Fibroblast of lung (primary cell): ENCODE data around the gene PIK3CA. TPM values are rescaled to one million over a fixed set of nuclear protein-coding genes. Genes with fewer than 3 reads are reported as not detected.

Experiments used
- DNase-seq, 2 donors: peaks; one replicate each; pipeline versions ENCODE4 v3.0.0 to v3.0.0-alpha.2; 2010; ENCODE audit warnings: low read depth in 2 of 2
- H2AFZ ChIP-seq: 2 replicates; pipeline ENCODE4 v1.5.1; 2012; ENCODE audit warnings: low read length, control low read depth, inconsistent platforms
- H3K27ac ChIP-seq: 2 replicates; pipeline ENCODE4 v1.5.1; 2011; ENCODE audit warnings: low read length, control low read depth; ENCODE audit not compliant: insufficient read depth
- H3K27me3 ChIP-seq: 2 replicates; pipeline ENCODE4 v1.5.1; 2011; ENCODE audit warnings: mild to moderate bottlenecking, low read length; ENCODE audit not compliant: control insufficient read depth, insufficient read depth
- H3K36me3 ChIP-seq: 2 replicates; pipeline ENCODE4 v1.5.1; 2011; ENCODE audit warnings: low read length; ENCODE audit not compliant: control insufficient read depth, insufficient read depth
- H3K4me1 ChIP-seq: 2 replicates; pipeline ENCODE4 v1.5.1; 2011; ENCODE audit warnings: low read length; ENCODE audit not compliant: control insufficient read depth, insufficient read depth; ENCODE audit errors: extremely low read depth
- H3K4me2 ChIP-seq: 2 replicates; pipeline ENCODE4 v1.5.1; 2011; ENCODE audit warnings: low read length, control low read depth; ENCODE audit not compliant: insufficient read depth; ENCODE audit errors: extremely low read depth
- H3K4me3 ChIP-seq, 4 experiments: fragments of 200-600 bp in 1 of 4; sonication (generic) in 1 of 4; replicated peaks in 1 of 4; 2 replicates each; pipeline ENCODE4 v1.5.1; 2011 to 2016; ENCODE audit warnings: low read length in 4 of 4, low read depth in 3 of 4, mild to moderate bottlenecking in 3 of 4, control low read depth in 2 of 4, inconsistent platforms in 1 of 4, mixed read lengths in 1 of 4; ENCODE audit not compliant: insufficient read depth in 1 of 4; ENCODE audit errors: control extremely low read depth in 1 of 4
- H3K79me2 ChIP-seq: 2 replicates; pipeline ENCODE4 v1.5.1; 2012; ENCODE audit warnings: mild to moderate bottlenecking, low read length, inconsistent platforms; ENCODE audit not compliant: control insufficient read depth, insufficient read depth
- H3K9ac ChIP-seq: 2 replicates; pipeline ENCODE4 v1.5.1; 2011; ENCODE audit warnings: mild to moderate bottlenecking, low read length, control low read depth; ENCODE audit not compliant: insufficient read depth
- H3K9me3 ChIP-seq: 2 replicates; pipeline ENCODE4 v1.5.1; 2012; ENCODE audit warnings: low read depth, low read length; ENCODE audit not compliant: control insufficient read depth, insufficient read depth
- H4K20me1 ChIP-seq: 2 replicates; pipeline ENCODE4 v1.5.1; 2011; ENCODE audit warnings: low read length; ENCODE audit not compliant: control insufficient read depth, insufficient read depth; ENCODE audit errors: extremely low read depth
- CTCF ChIP-seq, 2 donors: IDR thresholded peaks in 1 of 2; conservative IDR thresholded peaks in 1 of 2; 1 replicate in 1 of 2; 2 replicates in 1 of 2; pipeline ENCODE4 v1.5.1; 2011 to 2012; ENCODE audit warnings: low read length in 2 of 2, control low read depth in 1 of 2, inconsistent platforms in 1 of 2, low read depth in 1 of 2, mild to moderate bottlenecking in 1 of 2
- EZH2 ChIP-seq: IDR thresholded peaks from 2 replicates; pipeline ENCODE4 v1.5.1; 2012; ENCODE audit warnings: low read length, control low read depth, mild to moderate bottlenecking; ENCODE audit errors: missing control alignments
- polyA plus RNA-seq, 2 donors: library from polyadenylated mRNA; depleted of rRNA in 1 of 2; stranded (reverse) in 1 of 2; unstranded in 1 of 2; fragments of >200 nt; gene quantifications; 2 replicates each; pipeline ENCODE4 v1.2.1, GENCODE V29; 2011 to 2012; ENCODE audit warnings: missing spikeins in 1 of 2
- total RNA-seq: library from RNA; depleted of rRNA; stranded (reverse); fragments of >200 nt; gene quantifications from 2 replicates; pipeline ENCODE4 v1.2.1, GENCODE V29; 2014

The PIK3CA gene
- total and polyA plus RNA-seq, 2 donors (not counting 1 experiment from before 2014, with no cell fraction given) = 20.8 to 28.9 TPM

- DNase-seq = no peak
- Histone ChIP-seq H4K20me1 (no peaks in the 10 kb centered on the region), H3K36me3 (no peaks in the 10 kb centered on the region), H3K79me2 (peaks cover 4% of the 10 kb centered on the region), H3K27ac (no peak overlapping the region), H3K4me1 (peaks cover 2% of the 10 kb centered on the region), H3K9ac (no peak overlapping the region), H3K4me2 (no peak overlapping the region), H3K4me3 (no peak overlapping the region), H2AFZ (no peak overlapping the region), H3K27me3 (no peaks in the 10 kb centered on the region), H3K9me3 (no peaks in the 10 kb centered on the region)
- no peak for TF ChIP-seq CTCF (conservative IDR thresholded peaks at IDR 0.05 in 1 of 2, IDR thresholded peaks at IDR 0.05 in 1 of 2; ENCODE audit: low read depth in 1 of 2, low read length in 2 of 2)
Observed at GRCh38 chr3:179166561-179167201, 18.5 kb downstream of the PIK3CA start.

- Histone ChIP-seq H3K4me3 (no peak overlapping the region), H3K9ac (no peak overlapping the region), H3K79me2 (peaks cover 4% of the 10 kb centered on the region), H4K20me1 (no peaks in the 10 kb centered on the region), H2AFZ (no peak overlapping the region), H3K4me2 (no peak overlapping the region), H3K27ac (no peak overlapping the region), H3K4me1 (peaks cover 2% of the 10 kb centered on the region), H3K27me3 (no peaks in the 10 kb centered on the region), H3K9me3 (no peaks in the 10 kb centered on the region), H3K36me3 (no peaks in the 10 kb centered on the region)
- TF ChIP-seq CTCF (conservative IDR thresholded peaks at IDR 0.05 in 1 of 2, IDR thresholded peaks at IDR 0.05 in 1 of 2; ENCODE audit: low read depth in 1 of 2, low read length in 2 of 2) (no peak), EZH2 (no peak)
- DNase-seq = no peak
Observed at GRCh38 chr3:179168918-179169317, 20.8 kb downstream of the PIK3CA start.

GRCh38 chr3:179172546-179172945 is 24.4 kb downstream of the PIK3CA start:
- Histone ChIP-seq H3K27me3 (no peaks in the 10 kb centered on the region), H3K4me3 (no peak overlapping the region), H2AFZ (no peak overlapping the region), H4K20me1 (no peaks in the 10 kb centered on the region), H3K9me3 (no peaks in the 10 kb centered on the region), H3K4me2 (no peak overlapping the region), H3K27ac (no peak overlapping the region), H3K9ac (no peak overlapping the region), H3K4me1 (peaks cover 2% of the 10 kb centered on the region), H3K79me2 (peaks cover 8% of the 10 kb centered on the region), H3K36me3 (no peaks in the 10 kb centered on the region)
- no peak for DNase-seq
- TF ChIP-seq EZH2 (no peak), CTCF (conservative IDR thresholded peaks at IDR 0.05 in 1 of 2, IDR thresholded peaks at IDR 0.05 in 1 of 2; ENCODE audit: low read depth in 1 of 2, low read length in 2 of 2) (no peak)
